GM23338 (cell line): ENCODE measurements around the gene HSF5. TPM values are rescaled to one million over a fixed set of nuclear protein-coding genes. Genes with fewer than 3 reads are reported as not detected.

Source experiments
- ATAC-seq: fragments of 200-7000 bp; cut with Tn5 transposase; 3 replicates; pipeline ENCODE4 v1.9.1; 2020
- DNase-seq: peaks from one replicate; pipeline ENCODE4 v3.0.0-alpha.2; 2015; ENCODE audit warnings: low spot score
- H2AFZ ChIP-seq: fragments of 200-600 bp; sonication (generic); 2 replicates; pipeline ENCODE4 v1.8.0; 2016; ENCODE audit warnings: antibody characterized with exemption, mild to moderate bottlenecking, moderate library complexity
- H3F3A ChIP-seq: fragments of 200-600 bp; sonication (generic); replicated peaks from 2 replicates; pipeline ENCODE4 v1.8.0; 2017; ENCODE audit warnings: antibody characterized with exemption, mixed run types, low read depth
- H3K27ac ChIP-seq: fragments of 200-600 bp; sonication (generic); 2 replicates; pipeline ENCODE4 v1.6.1; 2016; ENCODE audit warnings: low read depth
- H3K27me3 ChIP-seq: fragments of 200-600 bp; sonication (generic); 2 replicates; pipeline ENCODE4 v1.8.0; 2016; ENCODE audit warnings: mild to moderate bottlenecking, mixed run types, moderate library complexity; ENCODE audit not compliant: insufficient read depth
- H3K36me3 ChIP-seq: fragments of 200-600 bp; sonication (generic); 2 replicates; pipeline ENCODE4 v1.8.0; 2016; ENCODE audit warnings: mild to moderate bottlenecking; ENCODE audit not compliant: insufficient read depth
- H3K4me1 ChIP-seq: fragments of 200-600 bp; sonication (generic); 2 replicates; pipeline ENCODE4 v1.8.0; 2016; ENCODE audit warnings: mild to moderate bottlenecking, moderate library complexity; ENCODE audit not compliant: insufficient read depth
- H3K4me2 ChIP-seq: fragments of 200-600 bp; sonication (generic); 2 replicates; pipeline ENCODE4 v1.7.1; 2017; ENCODE audit warnings: mixed run types
- H3K4me3 ChIP-seq: fragments of 200-600 bp; sonication (generic); 2 replicates; pipeline ENCODE4 v1.6.1; 2016; ENCODE audit warnings: mixed run types
- H3K79me2 ChIP-seq: fragments of 200-600 bp; sonication (generic); replicated peaks from 2 replicates; pipeline ENCODE4 v1.8.0; 2017; ENCODE audit warnings: mild to moderate bottlenecking; ENCODE audit not compliant: insufficient read depth
- H3K9me2 ChIP-seq: fragments of 200-600 bp; sonication (generic); 2 replicates; pipeline ENCODE4 v1.8.0; 2017; ENCODE audit not compliant: insufficient read depth
- H4K20me1 ChIP-seq: fragments of 200-600 bp; sonication (generic); replicated peaks from 2 replicates; pipeline ENCODE4 v1.8.0; 2017; ENCODE audit warnings: mild to moderate bottlenecking; ENCODE audit not compliant: insufficient read depth
- H3K27ac Mint-ChIP-seq: 2 replicates; pipeline ENCODE4 v1.8.0; 2020; ENCODE audit warnings: inconsistent platforms, mild to moderate bottlenecking, moderate library complexity, mixed read lengths
- H3K27me3 Mint-ChIP-seq: 3 replicates; pipeline ENCODE4 v1.8.0; 2022; ENCODE audit warnings: low read depth, mild to moderate bottlenecking, moderate library complexity, mixed read lengths, inconsistent platforms; ENCODE audit not compliant: insufficient read depth, poor library complexity
- H3K36me3 Mint-ChIP-seq: 3 replicates; pipeline ENCODE4 v1.8.0; 2021; ENCODE audit warnings: low read depth, mild to moderate bottlenecking, inconsistent platforms, moderate library complexity, mixed read lengths
- H3K4me1 Mint-ChIP-seq: 3 replicates; pipeline ENCODE4 v1.8.0; 2020; ENCODE audit warnings: mild to moderate bottlenecking, inconsistent platforms, mixed read lengths
- H3K4me3 Mint-ChIP-seq: 3 replicates; pipeline ENCODE4 v1.8.0; 2021; ENCODE audit warnings: moderate library complexity, mild to moderate bottlenecking, inconsistent platforms, mixed read lengths
- H3K9me3 Mint-ChIP-seq: 3 replicates; pipeline ENCODE4 v1.8.0; 2020; ENCODE audit warnings: moderate library complexity, mild to moderate bottlenecking, inconsistent platforms, mixed read lengths
- CREB1 ChIP-seq: fragments of 250-450 bp; sonication (Bioruptor Pico); IDR thresholded peaks from 2 replicates; pipeline ENCODE4 v1.5.0; 2020; ENCODE audit warnings: low read depth, mild to moderate bottlenecking, moderate library complexity
- EZH2phosphoT487 ChIP-seq: fragments of 200-600 bp; sonication (generic); IDR thresholded peaks from one replicate; pipeline ENCODE4 v1.8.1; 2018; ENCODE audit warnings: antibody characterized with exemption; ENCODE audit not compliant: unreplicated experiment
- JUNB ChIP-seq: IDR thresholded peaks from one replicate; pipeline ENCODE4 v1.6.1; 2016; ENCODE audit warnings: antibody characterized with exemption; ENCODE audit not compliant: unreplicated experiment
- POLR2AphosphoS5 ChIP-seq: IDR thresholded peaks from 2 replicates; pipeline ENCODE4 v1.6.1; 2016; ENCODE audit warnings: antibody characterized with exemption, low read depth
- STAT1 ChIP-seq: IDR thresholded peaks from one replicate; pipeline ENCODE4 v1.6.1; 2016; ENCODE audit warnings: antibody characterized with exemption; ENCODE audit not compliant: unreplicated experiment
- ZNF114 ChIP-seq: fragments of 250-450 bp; sonication (Bioruptor Pico); IDR thresholded peaks from 2 replicates; pipeline ENCODE4 v1.5.0; 2020; ENCODE audit warnings: mild to moderate bottlenecking, moderate library complexity
- ZNF331 ChIP-seq: fragments of 250-450 bp; sonication (Bioruptor Pico); IDR thresholded peaks from 2 replicates; pipeline ENCODE4 v1.5.0; 2020; ENCODE audit warnings: low read depth, mild to moderate bottlenecking, moderate library complexity
- polyA plus RNA-seq: library from polyadenylated mRNA; unstranded; fragments of >200 nt; fragmentation: Nextera tagmentation; extraction: Ambion mirVana; gene quantifications from 2 replicates; pipeline ENCODE4 v1.2.1, GENCODE V29; 2016
- total RNA-seq: library from RNA; depleted of rRNA; stranded (reverse); fragments of >200 nt; shearing (Covaris generic); gene quantifications from 2 replicates; pipeline ENCODE4 v1.2.3, GENCODE V29; 2014
- TF ChIP-seq, protein P1 (sequence below), 2 experiments: fragments of 200-600 bp in 1 of 2; sonication (generic) in 1 of 2; conservative IDR thresholded peaks; 2 replicates each; pipeline versions ENCODE4 v1.5.1 to v1.6.1; 2016 to 2017; ENCODE audit warnings: antibody characterized with exemption in 2 of 2, low read depth in 2 of 2, mild to moderate bottlenecking in 2 of 2, moderate library complexity in 1 of 2
- TF ChIP-seq, protein P2 (sequence below): IDR thresholded peaks from one replicate; pipeline ENCODE4 v1.6.1; 2018; ENCODE audit warnings: antibody characterized with exemption; ENCODE audit not compliant: unreplicated experiment
- TF ChIP-seq, protein P3 (sequence below): fragments of 250-450 bp; sonication (Bioruptor Pico); IDR thresholded peaks from 2 replicates; pipeline ENCODE4 v1.5.0; 2020; ENCODE audit warnings: mild to moderate bottlenecking, moderate library complexity

HSF5 gene
- total and polyA plus RNA-seq, 2 experiments from 2014 or later = 0.24 TPM; not detected in 1

DNA sequence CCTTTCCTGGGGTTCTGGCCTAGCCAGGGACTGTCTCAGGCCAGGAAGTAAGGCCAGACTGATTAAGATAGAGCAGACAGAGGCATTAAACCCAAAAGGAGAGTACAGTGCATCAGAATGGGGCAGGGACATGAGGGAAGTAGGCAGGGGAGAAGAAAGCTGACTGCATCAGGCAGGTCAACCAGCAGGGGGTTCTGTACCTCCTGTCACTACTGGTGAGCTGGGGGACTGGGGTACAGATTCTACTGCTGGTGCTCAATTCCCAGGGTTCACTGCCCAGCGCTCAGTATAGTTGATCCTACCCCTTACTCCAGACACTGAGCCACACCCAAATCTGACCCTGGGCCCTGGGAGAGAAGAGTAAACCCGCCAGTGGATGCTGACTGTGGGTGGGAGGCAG is 39.1 kb upstream of the HSF5 start:
- H3K9me3 Mint-ChIP-seq = no peaks in the 10 kb centered on the region; the same call in 2 of the 3 replicates
- Histone ChIP-seq H3K4me2 (no peak overlapping the region), H3K4me1 (peaks cover 8% of the 10 kb centered on the region), H3F3A (no peaks in the 10 kb centered on the region), H3K9me2 (no peaks in the 10 kb centered on the region), H3K36me3 (no peaks in the 10 kb centered on the region), H3K79me2 (no peaks in the 10 kb centered on the region), H3K4me3 (no peak overlapping the region), H3K27me3 (no peaks in the 10 kb centered on the region), H4K20me1 (no peaks in the 10 kb centered on the region), H3K27ac (no peak overlapping the region), H2AFZ (no peak overlapping the region)
- no peak overlapping the region for H3K27ac Mint-ChIP-seq
- no peak for TF ChIP-seq ZNF114 (CRISPR knock-in tag)
- TF ChIP-seq CREB1 = no peak
- TF ChIP-seq, protein P1, sequence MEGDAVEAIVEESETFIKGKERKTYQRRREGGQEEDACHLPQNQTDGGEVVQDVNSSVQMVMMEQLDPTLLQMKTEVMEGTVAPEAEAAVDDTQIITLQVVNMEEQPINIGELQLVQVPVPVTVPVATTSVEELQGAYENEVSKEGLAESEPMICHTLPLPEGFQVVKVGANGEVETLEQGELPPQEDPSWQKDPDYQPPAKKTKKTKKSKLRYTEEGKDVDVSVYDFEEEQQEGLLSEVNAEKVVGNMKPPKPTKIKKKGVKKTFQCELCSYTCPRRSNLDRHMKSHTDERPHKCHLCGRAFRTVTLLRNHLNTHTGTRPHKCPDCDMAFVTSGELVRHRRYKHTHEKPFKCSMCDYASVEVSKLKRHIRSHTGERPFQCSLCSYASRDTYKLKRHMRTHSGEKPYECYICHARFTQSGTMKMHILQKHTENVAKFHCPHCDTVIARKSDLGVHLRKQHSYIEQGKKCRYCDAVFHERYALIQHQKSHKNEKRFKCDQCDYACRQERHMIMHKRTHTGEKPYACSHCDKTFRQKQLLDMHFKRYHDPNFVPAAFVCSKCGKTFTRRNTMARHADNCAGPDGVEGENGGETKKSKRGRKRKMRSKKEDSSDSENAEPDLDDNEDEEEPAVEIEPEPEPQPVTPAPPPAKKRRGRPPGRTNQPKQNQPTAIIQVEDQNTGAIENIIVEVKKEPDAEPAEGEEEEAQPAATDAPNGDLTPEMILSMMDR (conservative IDR thresholded peaks at IDR 0.05; ENCODE audit: low read depth in 2 of 2) = 0 out of 4 replicates have a peak, but pooled peaks of 1 of the 2 experiments have one; percentile 12
- no peaks in the 10 kb centered on the region; the same call in 2 of the 3 replicates for H3K36me3 Mint-ChIP-seq
- DNase-seq (peak; percentile 40), ATAC-seq (no peak)
- H3K27me3 Mint-ChIP-seq = peaks cover 13% of the 10 kb centered on the region
- H3K4me3 Mint-ChIP-seq = no peak overlapping the region
- H3K4me1 Mint-ChIP-seq = peaks cover 50% of the 10 kb centered on the region

DNA sequence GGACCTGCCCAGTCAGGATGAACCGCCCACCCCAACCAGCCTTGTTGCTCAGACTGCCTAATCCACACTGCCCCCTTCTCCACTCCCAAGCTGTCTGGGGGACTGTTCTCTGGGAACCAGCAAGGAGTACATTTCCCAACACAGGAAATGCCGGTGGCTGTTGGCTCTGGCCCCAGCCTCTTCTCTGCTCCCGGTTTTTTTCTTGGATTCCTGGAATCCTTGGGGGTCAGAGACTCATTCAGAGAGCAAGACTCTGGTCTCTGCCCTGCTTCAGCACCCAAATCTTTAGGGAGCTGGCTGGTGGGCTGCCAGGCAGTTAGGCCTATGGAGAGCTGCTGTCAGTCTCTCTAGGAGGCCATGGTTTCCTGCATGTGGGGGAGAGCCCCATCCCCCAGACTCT is 37.0 kb upstream of the HSF5 start:
- Histone ChIP-seq H3K27me3 (no peaks in the 10 kb centered on the region), H3K9me2 (no peaks in the 10 kb centered on the region), H3K36me3 (no peaks in the 10 kb centered on the region), H3K4me3 (no peak overlapping the region), H2AFZ (peak overlapping the region; percentile 66; the same call in 1 of the 2 replicates), H3K27ac (no peak overlapping the region), H4K20me1 (no peaks in the 10 kb centered on the region), H3K79me2 (no peaks in the 10 kb centered on the region), H3F3A (no peaks in the 10 kb centered on the region), H3K4me2 (peak overlapping the region; percentile 51; the same call in 1 of the 2 replicates), H3K4me1 (no peaks in the 10 kb centered on the region; the same call in 1 of the 2 replicates)
- H3K27me3 Mint-ChIP-seq = peaks cover 11% of the 10 kb centered on the region
- H3K4me3 Mint-ChIP-seq = no peak overlapping the region
- H3K27ac Mint-ChIP-seq = peak overlapping the region; percentile 33; the same call in 1 of the 2 replicates
- DNase-seq = peak; percentile 50
- H3K9me3 Mint-ChIP-seq = no peaks in the 10 kb centered on the region; the same call in 2 of the 3 replicates
- peaks cover 42% of the 10 kb centered on the region for H3K4me1 Mint-ChIP-seq
- no peaks in the 10 kb centered on the region; the same call in 2 of the 3 replicates for H3K36me3 Mint-ChIP-seq
- ATAC-seq = no peak
- TF ChIP-seq POLR2AphosphoS5 (no peak), STAT1 (no peak), EZH2phosphoT487 (no peak), ZNF114 (CRISPR knock-in tag) (no peak), JUNB (no peak), CREB1 (no peak), ZNF331 (CRISPR knock-in tag) (no peak)
- TF ChIP-seq, protein P2, sequence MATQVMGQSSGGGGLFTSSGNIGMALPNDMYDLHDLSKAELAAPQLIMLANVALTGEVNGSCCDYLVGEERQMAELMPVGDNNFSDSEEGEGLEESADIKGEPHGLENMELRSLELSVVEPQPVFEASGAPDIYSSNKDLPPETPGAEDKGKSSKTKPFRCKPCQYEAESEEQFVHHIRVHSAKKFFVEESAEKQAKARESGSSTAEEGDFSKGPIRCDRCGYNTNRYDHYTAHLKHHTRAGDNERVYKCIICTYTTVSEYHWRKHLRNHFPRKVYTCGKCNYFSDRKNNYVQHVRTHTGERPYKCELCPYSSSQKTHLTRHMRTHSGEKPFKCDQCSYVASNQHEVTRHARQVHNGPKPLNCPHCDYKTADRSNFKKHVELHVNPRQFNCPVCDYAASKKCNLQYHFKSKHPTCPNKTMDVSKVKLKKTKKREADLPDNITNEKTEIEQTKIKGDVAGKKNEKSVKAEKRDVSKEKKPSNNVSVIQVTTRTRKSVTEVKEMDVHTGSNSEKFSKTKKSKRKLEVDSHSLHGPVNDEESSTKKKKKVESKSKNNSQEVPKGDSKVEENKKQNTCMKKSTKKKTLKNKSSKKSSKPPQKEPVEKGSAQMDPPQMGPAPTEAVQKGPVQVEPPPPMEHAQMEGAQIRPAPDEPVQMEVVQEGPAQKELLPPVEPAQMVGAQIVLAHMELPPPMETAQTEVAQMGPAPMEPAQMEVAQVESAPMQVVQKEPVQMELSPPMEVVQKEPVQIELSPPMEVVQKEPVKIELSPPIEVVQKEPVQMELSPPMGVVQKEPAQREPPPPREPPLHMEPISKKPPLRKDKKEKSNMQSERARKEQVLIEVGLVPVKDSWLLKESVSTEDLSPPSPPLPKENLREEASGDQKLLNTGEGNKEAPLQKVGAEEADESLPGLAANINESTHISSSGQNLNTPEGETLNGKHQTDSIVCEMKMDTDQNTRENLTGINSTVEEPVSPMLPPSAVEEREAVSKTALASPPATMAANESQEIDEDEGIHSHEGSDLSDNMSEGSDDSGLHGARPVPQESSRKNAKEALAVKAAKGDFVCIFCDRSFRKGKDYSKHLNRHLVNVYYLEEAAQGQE = no peak
- TF ChIP-seq, protein P3, sequence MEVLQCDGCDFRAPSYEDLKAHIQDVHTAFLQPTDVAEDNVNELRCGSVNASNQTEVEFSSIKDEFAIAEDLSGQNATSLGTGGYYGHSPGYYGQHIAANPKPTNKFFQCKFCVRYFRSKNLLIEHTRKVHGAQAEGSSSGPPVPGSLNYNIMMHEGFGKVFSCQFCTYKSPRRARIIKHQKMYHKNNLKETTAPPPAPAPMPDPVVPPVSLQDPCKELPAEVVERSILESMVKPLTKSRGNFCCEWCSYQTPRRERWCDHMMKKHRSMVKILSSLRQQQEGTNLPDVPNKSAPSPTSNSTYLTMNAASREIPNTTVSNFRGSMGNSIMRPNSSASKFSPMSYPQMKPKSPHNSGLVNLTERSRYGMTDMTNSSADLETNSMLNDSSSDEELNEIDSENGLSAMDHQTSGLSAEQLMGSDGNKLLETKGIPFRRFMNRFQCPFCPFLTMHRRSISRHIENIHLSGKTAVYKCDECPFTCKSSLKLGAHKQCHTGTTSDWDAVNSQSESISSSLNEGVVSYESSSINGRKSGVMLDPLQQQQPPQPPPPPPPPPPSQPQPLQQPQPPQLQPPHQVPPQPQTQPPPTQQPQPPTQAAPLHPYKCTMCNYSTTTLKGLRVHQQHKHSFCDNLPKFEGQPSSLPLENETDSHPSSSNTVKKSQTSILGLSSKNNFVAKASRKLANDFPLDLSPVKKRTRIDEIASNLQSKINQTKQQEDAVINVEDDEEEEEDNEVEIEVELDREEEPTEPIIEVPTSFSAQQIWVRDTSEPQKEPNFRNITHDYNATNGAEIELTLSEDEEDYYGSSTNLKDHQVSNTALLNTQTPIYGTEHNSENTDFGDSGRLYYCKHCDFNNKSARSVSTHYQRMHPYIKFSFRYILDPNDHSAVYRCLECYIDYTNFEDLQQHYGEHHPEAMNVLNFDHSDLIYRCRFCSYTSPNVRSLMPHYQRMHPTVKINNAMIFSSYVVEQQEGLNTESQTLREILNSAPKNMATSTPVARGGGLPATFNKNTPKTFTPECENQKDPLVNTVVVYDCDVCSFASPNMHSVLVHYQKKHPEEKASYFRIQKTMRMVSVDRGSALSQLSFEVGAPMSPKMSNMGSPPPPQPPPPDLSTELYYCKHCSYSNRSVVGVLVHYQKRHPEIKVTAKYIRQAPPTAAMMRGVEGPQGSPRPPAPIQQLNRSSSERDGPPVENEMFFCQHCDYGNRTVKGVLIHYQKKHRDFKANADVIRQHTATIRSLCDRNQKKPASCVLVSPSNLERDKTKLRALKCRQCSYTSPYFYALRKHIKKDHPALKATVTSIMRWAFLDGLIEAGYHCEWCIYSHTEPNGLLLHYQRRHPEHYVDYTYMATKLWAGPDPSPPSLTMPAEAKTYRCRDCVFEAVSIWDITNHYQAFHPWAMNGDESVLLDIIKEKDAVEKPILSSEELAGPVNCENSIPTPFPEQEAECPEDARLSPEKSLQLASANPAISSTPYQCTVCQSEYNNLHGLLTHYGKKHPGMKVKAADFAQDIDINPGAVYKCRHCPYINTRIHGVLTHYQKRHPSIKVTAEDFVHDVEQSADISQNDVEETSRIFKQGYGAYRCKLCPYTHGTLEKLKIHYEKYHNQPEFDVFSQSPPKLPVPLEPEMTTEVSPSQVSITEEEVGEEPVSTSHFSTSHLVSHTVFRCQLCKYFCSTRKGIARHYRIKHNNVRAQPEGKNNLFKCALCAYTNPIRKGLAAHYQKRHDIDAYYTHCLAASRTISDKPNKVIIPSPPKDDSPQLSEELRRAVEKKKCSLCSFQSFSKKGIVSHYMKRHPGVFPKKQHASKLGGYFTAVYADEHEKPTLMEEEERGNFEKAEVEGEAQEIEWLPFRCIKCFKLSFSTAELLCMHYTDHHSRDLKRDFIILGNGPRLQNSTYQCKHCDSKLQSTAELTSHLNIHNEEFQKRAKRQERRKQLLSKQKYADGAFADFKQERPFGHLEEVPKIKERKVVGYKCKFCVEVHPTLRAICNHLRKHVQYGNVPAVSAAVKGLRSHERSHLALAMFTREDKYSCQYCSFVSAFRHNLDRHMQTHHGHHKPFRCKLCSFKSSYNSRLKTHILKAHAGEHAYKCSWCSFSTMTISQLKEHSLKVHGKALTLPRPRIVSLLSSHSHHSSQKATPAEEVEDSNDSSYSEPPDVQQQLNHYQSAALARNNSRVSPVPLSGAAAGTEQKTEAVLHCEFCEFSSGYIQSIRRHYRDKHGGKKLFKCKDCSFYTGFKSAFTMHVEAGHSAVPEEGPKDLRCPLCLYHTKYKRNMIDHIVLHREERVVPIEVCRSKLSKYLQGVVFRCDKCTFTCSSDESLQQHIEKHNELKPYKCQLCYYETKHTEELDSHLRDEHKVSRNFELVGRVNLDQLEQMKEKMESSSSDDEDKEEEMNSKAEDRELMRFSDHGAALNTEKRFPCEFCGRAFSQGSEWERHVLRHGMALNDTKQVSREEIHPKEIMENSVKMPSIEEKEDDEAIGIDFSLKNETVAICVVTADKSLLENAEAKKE (CRISPR knock-in tag) = no peak
